Measurements from ENCODE around the gene OSBPL9. TPM values are rescaled to one million over a fixed set of nuclear protein-coding genes. Genes with fewer than 3 reads are reported as not detected.

OSBPL9 gene
- total and polyA plus RNA-seq, 9 of the 15 experiments (the other 6 are each of a cell fraction or from before 2014, with no cell fraction given), result 43.9 to 217 (median 170) TPM

GRCh38 chr1:51729824-51730301, 113.0 kb downstream of the OSBPL9 start (continued):
- TF ChIP-seq THAP12 (CRISPR knock-in tag; IDR thresholded peaks at IDR 0.05) (peak; percentile 60), ETV5 (CRISPR knock-in tag; IDR thresholded peaks at IDR 0.05; ENCODE audit: low read depth) (no peak), DNMT1 (IDR thresholded peaks at IDR 0.05) (no peak), RREB1 (CRISPR knock-in tag; IDR thresholded peaks at IDR 0.05) (peak; percentile 19; the same call in 1 of the 2 replicates), ETS2 (tag; IDR thresholded peaks at IDR 0.05; ENCODE audit: borderline replicate concordance, poor library complexity, severe bottlenecking) (no peak), NEUROD1 (IDR thresholded peaks at IDR 0.05; ENCODE audit: borderline replicate concordance, low read depth, low read length, partially characterized antibody) (peak; percentile 7), CC2D1A (IDR thresholded peaks at IDR 0.05) (0 out of 2 replicates have a peak, but pooled peaks have one; percentile 12), HDAC2 (IDR thresholded peaks at IDR 0.05) (no peak; the same call in 1 of the 2 replicates), ZNF639 (CRISPR knock-in tag; conservative IDR thresholded peaks at IDR 0.05 in 1 of 2, IDR thresholded peaks at IDR 0.05 in 1 of 2) (no peak), SIN3B (IDR thresholded peaks at IDR 0.05; ENCODE audit: low read depth) (peak; percentile 63; the same call in 1 of the 2 replicates), CREB3L1 (IDR thresholded peaks at IDR 0.05; ENCODE audit: borderline replicate concordance, low read depth) (peak; percentile 76), ZNF184 (CRISPR knock-in tag; IDR thresholded peaks at IDR 0.05) (no peak), TFE3 (CRISPR knock-in tag; IDR thresholded peaks at IDR 0.05) (no peak), ZNF140 (CRISPR knock-in tag; IDR thresholded peaks at IDR 0.05) (no peak)
